Measurements from ENCODE around the gene MBNL1.

MBNL1 gene

GRCh38 chr3:152497890-152498289, 229.2 kb downstream of the MBNL1 start:
- H3K36me3 ChIP-seq = no peaks in the 10 kb centered on the region
- H3K27ac ChIP-seq = no peak overlapping the region
- TF ChIP-seq CTCF (IDR thresholded peaks at IDR 0.05; ENCODE audit: low read depth, low read length) = no peak
- no peak for DNase-seq
- H3K4me3 ChIP-seq (ENCODE audit: low read depth, low read length) = no peak overlapping the region
- no peaks in the 10 kb centered on the region for H3K9me3 ChIP-seq (ENCODE audit: severe bottlenecking)
- H3K27me3 ChIP-seq (ENCODE audit: insufficient read depth, low read depth, severe bottlenecking) = no peaks in the 10 kb centered on the region

GRCh38 chr3:152499791-152500385, 231.2 kb downstream of the MBNL1 start:
- TF ChIP-seq CTCF (IDR thresholded peaks at IDR 0.05; ENCODE audit: low read depth, low read length) = no peak
- Histone ChIP-seq H3K9me3 (ENCODE audit: severe bottlenecking) (no peaks in the 10 kb centered on the region), H3K36me3 (no peaks in the 10 kb centered on the region), H3K27me3 (ENCODE audit: insufficient read depth, low read depth, severe bottlenecking) (no peaks in the 10 kb centered on the region), H3K4me3 (ENCODE audit: low read depth, low read length) (no peak overlapping the region), H3K27ac (no peak overlapping the region)
- no peak for DNase-seq

GRCh38 chr3:152505926-152506325, 237.2 kb downstream of the MBNL1 start:
- no peak for DNase-seq
- Histone ChIP-seq H3K27me3 (ENCODE audit: insufficient read depth, low read depth, severe bottlenecking) (no peaks in the 10 kb centered on the region), H3K9me3 (ENCODE audit: severe bottlenecking) (no peaks in the 10 kb centered on the region), H3K27ac (no peak overlapping the region), H3K36me3 (no peaks in the 10 kb centered on the region), H3K4me3 (ENCODE audit: low read depth, low read length) (no peak overlapping the region)
- TF ChIP-seq CTCF (IDR thresholded peaks at IDR 0.05; ENCODE audit: low read depth, low read length) = no peak

GRCh38 chr3:152508705-152509104, 240.0 kb downstream of the MBNL1 start:
- TF ChIP-seq CTCF (IDR thresholded peaks at IDR 0.05; ENCODE audit: low read depth, low read length) = no peak
- DNase-seq = no peak
- no peak overlapping the region for H3K27ac ChIP-seq

GRCh38 chr3:152511904-152512303, 243.2 kb downstream of the MBNL1 start:
- no peaks in the 10 kb centered on the region for H3K27me3 ChIP-seq (ENCODE audit: insufficient read depth, low read depth, severe bottlenecking)
- no peak for TF ChIP-seq CTCF (IDR thresholded peaks at IDR 0.05; ENCODE audit: low read depth, low read length)
- H3K9me3 ChIP-seq (ENCODE audit: severe bottlenecking) = no peaks in the 10 kb centered on the region
- H3K36me3 ChIP-seq = no peaks in the 10 kb centered on the region
- H3K27ac ChIP-seq = no peak overlapping the region
- no peak for DNase-seq
- H3K4me3 ChIP-seq (ENCODE audit: low read depth, low read length) = no peak overlapping the region

More at GRCh38 chr3:152508705-152509104, 240.0 kb downstream of the MBNL1 start:
- H3K27me3 ChIP-seq (ENCODE audit: insufficient read depth, low read depth, severe bottlenecking) = no peaks in the 10 kb centered on the region
- H3K4me3 ChIP-seq (ENCODE audit: low read depth, low read length) = no peak overlapping the region
- no peaks in the 10 kb centered on the region for H3K9me3 ChIP-seq (ENCODE audit: severe bottlenecking)
- H3K36me3 ChIP-seq = no peaks in the 10 kb centered on the region

All from WERI-Rb-1 (cell line).